GM19023 (cell line): ENCODE data around the gene ANAPC7.
"Not testable (repeated sequence)": the region's sequence is repeated elsewhere in the genome, so short reads cannot be mapped to it uniquely, and the experiment has no call there.

Experiments
- ATAC-seq: cut with Tn5 transposase; IDR thresholded peaks from one replicate; pipeline ENCODE4 v1.9.1; 2021; ENCODE audit warnings: mild to moderate bottlenecking, moderate library complexity; ENCODE audit not compliant: unreplicated experiment

The ANAPC7 gene

DNA sequence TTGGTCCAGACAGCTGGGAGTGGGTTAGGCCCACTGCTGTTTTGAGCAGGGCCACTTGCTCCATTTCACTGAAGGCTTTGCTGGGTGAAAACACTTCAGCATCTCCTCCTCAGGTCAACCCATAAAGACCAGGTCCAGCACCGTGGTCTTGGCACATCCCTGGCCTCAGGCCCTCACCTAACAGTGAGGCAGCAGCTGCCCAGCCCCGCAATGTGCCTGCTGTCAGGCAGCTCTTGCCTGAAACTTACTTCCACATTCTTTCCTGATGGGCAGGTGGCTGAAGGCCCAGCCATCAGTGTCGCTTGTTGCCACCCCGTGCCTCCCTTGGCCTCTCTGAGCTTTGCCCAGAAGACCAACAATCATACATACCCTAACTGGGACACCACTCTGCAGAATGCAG lies 54.4 kb downstream of the ANAPC7 start:
- no peak for ATAC-seq

DNA sequence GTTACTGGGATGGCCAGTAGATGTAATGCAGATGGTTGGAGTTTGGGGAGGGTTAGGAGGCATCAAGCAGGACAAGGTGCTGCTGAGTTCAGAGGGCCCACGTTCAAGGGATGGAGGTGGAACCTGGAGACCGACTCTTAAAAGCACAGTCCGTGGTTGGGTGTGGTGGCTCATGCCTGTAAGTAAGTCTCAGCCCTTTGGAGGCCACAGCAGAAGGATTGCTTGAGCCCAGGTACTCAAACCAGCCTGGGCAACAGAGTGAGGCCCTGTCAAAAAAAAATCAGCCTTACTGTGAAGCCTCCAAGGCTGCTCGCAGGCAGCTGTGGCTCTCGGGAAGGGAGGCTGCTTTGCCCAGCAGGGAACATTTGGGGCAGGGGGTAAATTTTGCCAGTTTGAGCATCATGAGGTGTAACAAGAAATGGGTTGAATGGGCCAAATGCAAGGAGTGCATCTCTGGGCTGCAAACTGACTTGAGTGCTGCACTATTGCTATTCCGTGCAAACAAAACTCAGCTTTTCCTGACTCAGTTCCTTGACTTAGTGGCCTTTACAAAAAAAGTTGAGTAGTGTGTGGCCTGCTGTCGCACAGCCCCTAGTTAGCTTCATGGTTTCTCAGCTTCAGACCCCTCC lies 55.0 kb downstream of the ANAPC7 start:
- no peak for ATAC-seq

DNA sequence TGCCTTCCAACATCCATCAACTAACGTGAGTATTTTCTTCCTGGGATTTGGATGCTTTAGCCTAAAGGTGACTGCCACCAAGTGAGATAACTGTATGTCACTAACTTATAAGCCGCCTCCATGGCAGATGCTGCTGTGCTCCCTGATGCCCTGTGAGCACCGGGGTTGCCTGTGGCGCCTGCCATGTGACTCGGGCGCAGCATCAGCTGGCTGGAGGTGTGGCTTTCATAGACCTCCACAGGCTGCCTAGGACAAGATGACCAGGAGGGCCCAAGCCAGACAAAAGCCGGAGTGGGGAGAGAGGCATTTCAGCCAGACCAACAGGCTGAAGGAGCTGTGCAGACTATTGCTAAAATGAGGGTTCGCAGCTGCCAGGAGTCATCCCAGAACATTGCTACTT lies 55.7 kb downstream of the ANAPC7 start:
- no peak for ATAC-seq

DNA sequence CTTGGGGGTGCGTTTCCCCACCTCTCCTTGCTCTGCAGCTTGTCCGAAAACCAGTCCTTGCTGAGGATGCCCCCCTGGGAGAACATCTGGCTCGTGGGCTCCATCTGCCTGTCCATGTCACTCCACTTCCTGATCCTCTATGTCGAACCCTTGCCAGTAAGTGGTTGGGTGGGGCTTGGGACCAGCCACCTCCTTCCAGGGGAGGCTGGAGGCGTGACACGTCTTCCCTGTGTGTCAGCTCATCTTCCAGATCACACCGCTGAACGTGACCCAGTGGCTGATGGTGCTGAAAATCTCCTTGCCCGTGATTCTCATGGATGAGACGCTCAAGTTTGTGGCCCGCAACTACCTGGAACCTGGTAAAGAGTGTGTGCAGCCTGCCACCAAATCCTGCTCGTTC lies 57.5 kb downstream of the ANAPC7 start:
- ATAC-seq = no peak

DNA sequence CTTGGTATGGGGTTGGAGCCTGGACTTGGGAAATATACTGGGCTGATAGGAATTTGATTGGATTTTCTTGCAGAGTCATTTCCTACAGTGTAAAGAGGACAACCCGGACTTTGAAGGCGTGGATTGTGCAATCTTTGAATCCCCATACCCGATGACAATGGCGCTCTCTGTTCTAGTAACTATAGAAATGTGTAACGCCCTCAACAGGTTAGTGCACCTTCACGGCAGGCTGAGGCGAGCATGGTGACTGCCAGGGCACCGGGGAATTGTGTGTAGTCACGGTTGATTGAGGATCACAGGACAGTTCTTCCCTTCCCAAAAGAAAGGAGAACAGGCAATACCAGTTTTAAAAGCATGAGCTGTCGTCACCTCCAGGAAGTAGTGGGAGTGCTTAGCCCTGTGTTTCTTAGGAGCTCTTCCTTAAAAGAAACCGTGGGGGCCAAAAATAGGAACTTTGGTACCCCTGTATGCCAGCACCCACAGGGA lies 58.3 kb downstream of the ANAPC7 start:
- no peak for ATAC-seq

DNA sequence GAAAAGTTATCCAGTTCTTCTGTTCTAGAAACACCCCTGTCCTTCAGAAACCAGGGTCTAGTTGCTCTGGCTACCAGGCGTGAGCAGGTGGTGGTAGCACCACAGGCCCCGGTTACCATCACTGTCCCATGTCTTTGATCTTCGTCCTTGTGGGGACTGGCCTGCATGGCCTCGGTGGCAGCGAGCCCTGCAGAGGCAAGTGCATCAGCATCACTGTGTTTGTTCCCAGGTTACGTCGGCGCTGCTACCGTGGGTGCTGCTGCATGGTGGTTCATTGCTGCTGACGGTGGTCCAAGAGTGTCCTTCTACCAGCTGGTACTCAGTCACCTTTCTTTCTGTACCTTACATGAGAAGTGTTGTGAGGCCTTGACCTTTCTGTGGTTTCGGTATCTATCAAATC lies 58.9 kb downstream of the ANAPC7 start:
- no peak for ATAC-seq

DNA sequence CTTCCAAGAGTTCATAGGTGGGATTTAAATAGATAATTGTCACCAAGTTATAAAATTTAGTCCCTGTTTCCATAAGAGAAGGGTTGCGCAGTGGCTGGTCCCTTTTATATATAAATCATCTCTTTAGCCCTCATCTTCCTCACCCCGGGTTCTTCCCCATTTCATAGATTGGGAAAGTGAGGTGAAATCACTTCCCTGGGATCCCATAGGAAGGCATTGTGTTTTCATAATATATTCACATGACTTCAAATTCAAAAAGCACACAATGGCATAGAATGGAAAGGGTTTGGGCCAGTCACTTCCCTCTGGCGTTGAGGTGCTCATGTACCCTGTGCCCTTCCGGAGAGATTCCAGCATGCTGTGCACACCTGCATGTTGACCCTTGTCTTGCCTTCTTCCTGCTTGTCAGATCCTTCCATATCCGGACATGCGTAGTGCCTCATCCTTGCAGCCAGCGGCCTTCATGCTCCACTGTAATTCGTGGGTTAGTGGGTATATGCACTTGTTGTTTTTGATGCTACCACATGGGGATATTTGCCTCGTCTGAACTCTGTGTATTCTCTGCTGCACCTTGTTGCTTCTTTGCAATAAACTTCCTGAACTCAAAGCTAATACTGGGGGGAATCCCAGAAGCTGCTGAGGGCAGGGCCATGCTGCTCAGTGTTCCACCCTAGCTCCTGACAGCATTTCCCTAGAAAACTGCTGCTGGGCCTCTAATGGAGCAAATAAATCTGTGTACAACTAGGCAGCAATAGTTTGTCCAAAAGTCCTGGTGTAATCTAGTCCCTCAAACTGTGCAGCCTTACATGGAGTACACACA lies 59.6 kb downstream of the ANAPC7 start:
- no peak for ATAC-seq

DNA sequence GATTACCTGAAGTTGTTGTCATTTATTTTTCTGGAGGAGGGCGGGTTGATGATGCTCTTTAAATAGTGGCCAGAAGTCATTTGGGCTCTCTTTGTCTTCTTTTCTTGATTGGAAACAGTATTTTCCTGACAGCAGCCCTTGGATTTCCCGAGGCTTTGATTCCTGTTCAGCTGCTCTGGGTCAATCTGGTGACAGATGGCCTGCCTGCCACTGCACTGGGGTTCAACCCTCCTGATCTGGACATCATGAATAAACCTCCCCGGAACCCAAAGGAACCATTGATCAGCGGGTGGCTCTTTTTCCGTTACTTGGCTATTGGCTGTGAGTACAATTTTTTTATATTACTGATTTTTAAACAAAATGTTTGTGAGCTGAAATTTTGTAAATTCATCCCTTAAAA lies 60.4 kb downstream of the ANAPC7 start:
- ATAC-seq = no peak

DNA sequence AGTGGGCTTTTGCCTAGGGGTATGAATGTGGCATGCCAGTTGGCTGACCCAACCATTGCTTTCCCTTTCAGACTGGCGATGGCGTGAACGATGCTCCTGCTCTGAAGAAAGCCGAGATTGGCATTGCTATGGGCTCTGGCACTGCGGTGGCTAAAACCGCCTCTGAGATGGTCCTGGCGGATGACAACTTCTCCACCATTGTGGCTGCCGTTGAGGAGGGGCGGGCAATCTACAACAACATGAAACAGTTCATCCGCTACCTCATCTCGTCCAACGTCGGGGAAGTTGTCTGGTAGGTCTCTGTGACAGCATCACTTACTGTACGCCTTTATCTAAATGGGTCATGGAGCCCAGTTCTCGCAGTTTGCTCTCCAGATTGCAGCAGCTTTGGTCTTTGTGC lies 61.4 kb downstream of the ANAPC7 start:
- no peak for ATAC-seq

DNA sequence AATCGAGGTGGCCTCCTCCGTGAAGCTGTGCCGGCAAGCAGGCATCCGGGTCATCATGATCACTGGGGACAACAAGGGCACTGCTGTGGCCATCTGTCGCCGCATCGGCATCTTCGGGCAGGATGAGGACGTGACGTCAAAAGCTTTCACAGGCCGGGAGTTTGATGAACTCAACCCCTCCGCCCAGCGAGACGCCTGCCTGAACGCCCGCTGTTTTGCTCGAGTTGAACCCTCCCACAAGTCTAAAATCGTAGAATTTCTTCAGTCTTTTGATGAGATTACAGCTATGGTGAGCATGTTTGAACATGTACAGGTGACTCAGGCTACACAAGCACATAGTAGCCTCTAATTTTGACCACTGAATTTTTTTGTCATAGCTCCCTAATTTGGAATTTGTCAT lies 62.8 kb downstream of the ANAPC7 start:
- ATAC-seq = no peak

DNA sequence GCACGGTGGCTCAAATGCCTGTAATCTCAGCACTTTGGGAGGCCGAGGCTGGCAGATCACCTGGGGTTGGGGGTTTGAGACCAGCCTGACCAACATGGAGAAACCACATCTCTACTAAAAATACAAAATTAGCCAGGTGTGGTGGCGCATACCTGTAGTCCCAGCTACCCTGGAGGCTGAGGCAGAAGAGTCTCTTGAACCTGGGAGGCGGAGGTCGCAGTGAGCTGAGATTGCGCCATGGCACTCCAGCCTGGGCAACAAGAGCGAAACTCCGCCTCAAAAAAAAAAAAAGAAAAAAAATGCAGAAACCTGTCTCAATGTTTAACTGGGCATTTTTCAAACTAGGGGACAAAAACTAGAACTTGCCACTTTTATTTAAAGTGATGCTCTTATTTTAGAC lies 63.2 kb downstream of the ANAPC7 start:
- not testable (repeated sequence) for ATAC-seq

DNA sequence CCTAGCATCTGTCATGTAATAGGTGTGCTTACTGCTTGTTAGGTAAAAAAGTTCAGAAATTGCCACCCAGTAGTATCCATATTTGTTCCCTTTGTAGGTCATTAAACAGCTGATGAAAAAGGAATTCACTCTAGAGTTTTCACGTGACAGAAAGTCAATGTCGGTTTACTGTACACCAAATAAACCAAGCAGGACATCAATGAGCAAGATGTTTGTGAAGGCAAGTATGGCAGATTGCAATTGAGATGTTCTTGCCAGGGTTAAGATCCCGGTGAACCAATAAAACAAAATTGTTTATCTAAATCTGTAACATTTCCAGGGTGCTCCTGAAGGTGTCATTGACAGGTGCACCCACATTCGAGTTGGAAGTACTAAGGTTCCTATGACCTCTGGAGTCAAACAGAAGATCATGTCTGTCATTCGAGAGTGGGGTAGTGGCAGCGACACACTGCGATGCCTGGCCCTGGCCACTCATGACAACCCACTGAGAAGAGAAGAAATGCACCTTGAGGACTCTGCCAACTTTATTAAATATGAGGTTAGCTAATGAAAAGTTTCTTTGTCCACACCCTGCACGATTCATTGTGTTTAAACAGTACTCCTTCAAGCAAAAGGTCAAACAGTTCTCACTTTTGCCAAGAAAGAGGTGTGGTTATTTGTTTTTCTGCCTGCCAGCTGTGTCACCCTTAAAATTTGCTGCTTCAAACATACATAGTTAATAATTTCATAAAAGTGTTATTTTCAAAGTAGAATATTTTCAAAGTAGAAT lies 64.1 kb downstream of the ANAPC7 start:
- ATAC-seq = no peak

DNA sequence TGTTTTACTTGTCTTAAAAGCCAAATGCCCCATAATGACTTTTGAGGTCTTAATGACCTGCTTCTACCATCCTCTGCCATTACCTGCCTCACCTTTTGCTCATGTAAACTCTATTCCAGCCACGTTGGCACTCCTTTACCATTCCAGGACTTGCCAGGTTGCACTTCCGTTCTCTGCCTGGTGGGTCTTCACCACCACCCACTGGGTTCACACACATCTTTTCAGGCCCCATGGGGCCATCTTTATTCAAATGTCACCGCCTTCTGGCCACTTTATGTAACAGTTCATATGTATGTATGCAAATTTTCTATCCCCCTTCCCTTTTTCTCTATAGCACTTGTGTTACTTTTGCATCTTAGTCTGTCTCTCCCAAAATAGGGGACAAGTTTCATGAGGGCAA lies 64.8 kb downstream of the ANAPC7 start:
- ATAC-seq = no peak

DNA sequence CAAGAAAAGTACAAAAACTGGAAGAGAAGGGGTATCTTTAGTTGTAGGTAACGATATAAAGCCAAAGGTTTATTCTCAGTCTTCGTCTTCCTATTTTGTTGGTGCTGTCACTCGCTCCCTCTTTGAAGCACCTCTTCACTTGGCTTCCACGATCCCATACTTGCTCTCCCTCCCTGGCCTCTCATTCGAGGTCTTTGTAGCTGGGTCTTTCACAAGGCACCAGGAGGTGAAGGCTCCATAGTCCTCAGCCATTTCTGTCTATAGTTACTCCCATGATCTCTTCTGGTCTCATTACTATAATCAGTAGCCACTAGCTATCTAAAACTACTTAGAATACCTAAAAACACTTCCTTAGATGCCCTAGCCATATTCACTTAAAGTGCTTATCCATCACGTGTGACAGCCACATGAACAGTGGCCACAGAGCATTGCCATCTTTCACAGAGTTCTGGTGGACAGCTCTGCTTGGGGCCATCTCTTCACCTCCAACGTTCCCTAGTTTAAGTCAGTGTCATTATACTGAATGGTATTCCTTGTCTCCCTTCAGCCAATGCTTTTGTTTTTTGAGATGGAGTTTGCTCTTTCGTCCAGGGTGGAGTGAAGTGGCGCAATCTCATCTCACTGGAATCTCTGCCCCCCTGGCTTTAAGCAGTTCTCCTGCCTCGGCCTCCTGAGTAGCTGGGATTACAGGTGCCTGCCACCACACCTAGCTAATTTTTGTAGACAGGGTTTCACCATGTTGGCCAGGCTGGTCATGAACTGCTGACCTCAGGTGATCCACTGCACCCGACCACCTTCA lies 65.4 kb downstream of the ANAPC7 start:
- no peak for ATAC-seq

DNA sequence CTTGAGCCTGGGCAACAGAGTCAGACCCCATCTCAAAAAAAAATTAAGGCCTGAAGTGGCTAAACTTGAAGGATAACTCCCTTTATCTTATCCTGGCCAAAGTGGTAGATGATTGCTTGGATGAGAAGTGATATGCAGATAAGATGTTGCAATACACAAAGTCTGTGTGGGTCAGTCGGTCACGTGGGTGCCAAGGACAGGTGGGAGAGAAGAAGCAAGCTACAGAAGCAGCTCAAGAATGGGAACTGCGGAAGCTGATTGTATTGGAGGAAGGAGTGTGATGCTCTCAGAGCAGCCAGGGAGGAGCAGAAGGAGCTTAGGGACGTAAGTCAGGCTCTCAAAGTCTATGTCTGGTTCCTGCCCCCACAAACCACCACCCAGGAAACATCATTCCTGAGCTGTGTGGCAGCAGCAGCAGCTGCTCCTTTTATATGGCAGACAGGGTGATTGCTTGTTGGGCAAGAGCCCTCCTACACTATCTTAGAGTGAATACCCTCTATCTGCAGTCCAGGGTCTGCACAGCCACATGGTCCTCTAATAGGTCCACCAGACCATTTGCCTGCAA lies 67.9 kb downstream of the ANAPC7 start:
- no peak for ATAC-seq

DNA sequence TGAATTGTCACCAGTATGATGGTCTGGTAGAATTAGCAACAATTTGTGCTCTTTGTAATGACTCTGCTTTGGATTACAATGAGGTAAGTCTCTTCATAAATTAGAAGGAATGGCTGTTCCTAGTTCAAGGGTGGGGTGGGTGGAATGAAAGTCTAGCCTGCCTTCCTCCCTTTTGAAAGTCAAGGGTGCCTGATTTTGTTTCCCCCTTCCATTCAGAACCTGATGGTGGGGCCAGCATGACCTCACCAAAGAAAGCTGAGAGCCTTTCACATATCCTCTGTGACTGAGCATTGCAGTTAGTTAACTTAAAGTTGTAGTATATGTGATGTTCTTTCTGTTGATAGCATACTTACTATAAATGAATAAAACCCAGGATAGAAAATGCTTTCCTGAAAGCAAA lies 70.3 kb downstream of the ANAPC7 start:
- no peak for ATAC-seq

DNA sequence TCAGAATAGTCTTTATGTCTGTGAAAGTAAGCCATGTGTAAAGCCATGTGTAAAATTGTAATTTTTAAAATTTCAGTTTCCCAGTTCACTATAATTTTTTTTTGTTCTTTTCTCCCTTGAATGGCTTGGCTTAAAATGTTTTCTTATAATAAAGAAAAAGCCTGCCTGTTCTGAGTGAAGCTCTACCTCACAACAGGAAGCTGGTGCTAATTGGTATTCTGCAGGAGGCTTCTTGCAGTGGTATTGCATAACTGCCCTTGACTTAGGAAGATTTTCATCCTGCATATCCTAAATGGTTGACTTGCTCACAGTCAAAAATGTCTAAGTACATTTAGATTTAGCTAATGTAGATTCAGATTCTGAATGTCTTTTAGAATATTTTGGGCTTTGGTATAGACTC lies 73.0 kb downstream of the ANAPC7 start:
- no peak for ATAC-seq

DNA sequence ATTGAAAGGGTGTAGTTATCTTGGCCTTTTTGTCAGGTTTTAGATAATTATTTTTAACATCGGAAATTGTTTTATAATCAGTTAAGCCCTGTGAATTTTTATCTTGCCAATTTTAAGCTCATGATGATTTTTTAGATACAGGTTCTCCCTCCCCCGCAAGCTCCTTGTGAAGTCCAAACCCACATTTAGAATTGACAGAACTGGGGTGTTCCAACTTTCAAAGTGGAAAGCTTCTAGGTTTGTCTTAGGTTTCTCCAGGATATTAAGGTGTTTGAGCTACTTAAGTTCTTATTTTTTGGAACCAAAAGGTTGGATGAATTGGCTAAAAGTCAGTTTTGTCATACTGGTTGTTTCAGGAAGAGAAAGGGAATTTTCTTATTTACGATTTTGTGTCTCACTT lies 73.4 kb downstream of the ANAPC7 start:
- no peak for ATAC-seq

DNA sequence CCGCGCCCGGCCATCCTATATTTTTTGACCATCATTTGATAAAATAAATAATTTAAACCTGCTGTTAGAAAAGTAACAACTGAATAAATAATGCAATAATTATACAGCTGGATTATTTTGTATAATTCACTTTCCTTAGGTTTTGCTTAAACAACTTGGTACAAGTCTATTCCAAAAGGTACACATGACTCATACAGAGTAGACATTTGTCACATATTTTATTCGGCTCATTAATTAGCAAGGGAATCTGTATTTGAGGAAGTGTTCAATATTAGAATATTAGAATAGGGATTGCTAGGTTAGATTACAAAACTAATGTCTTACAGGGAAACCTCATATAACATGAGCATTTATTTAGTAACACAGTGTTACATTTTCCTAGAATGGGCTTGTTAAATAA lies 73.8 kb downstream of the ANAPC7 start:
- no peak for ATAC-seq
